ENCODE data around the gene SHC2. TPM values are rescaled to one million over a fixed set of nuclear protein-coding genes. Genes with fewer than 3 reads are reported as not detected.
"Not testable (repeated sequence)": the region's sequence is repeated elsewhere in the genome, so short reads cannot be mapped to it uniquely, and the experiment has no call there.

The SHC2 gene
- total RNA-seq, 3 donors from 2014 or later = 8.3 to 40.6 (median 21.8) TPM

GRCh38 chr19:412356-413355, 48.2 kb downstream of the SHC2 start:
- H3K27ac ChIP-seq = no peak overlapping the region

DNA sequence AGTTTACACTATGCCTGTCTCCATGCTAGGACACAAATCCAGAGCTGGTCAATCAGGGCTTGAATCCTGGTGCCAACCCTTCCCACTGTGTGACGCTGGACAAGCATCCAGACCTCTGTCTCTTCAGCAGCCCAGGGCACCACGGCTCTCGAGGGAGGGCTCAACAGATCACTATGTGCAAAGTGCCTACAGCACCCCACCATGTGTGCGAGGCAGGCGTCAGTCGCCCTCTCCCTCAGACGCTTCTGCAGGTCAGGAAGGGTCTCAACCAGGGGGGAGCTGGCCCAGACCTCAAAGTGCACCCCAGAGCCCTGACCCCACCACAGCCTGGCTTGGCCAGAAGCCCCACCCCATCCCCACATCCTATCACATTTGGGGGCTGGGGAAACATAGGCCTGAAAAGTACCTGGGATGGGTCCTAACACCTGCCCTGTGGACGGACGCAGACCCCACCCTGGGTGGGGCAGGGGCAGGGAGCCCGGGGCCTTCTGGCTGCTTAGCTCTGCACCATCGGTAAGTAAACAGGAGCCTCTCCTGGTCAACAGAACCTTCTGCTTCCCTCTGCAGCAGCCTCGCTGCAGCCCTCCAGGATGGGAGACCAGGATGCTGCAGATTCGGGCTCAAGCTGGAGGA, 49.0 kb downstream of the SHC2 start:
- H3K4me1 ChIP-seq = peaks cover 0 to 6% of the 10 kb centered on the region in 2 donors
- no peak for TF ChIP-seq POLR2AphosphoS5 (IDR thresholded peaks at IDR 0.05)
- no peak for TF ChIP-seq POLR2A (IDR thresholded peaks at IDR 0.05)
- no peak for TF ChIP-seq CTCF (IDR thresholded peaks at IDR 0.05)

More at GRCh38 chr19:412356-413355, 48.2 kb downstream of the SHC2 start:
- no peaks in the 10 kb centered on the region for H3K9me3 ChIP-seq
- H3K27me3 ChIP-seq = peaks cover 7 to 45% of the 10 kb centered on the region in 2 donors
- H3K4me1 ChIP-seq = peaks cover 0 to 6% of the 10 kb centered on the region in 2 donors
- no peak overlapping the region for H3K4me3 ChIP-seq
- DNase-seq (ENCODE audit: low spot score in 2 of 2) = no peak
- no peaks in the 10 kb centered on the region for H3K36me3 ChIP-seq
- TF ChIP-seq POLR2AphosphoS5 (IDR thresholded peaks at IDR 0.05) (no peak), POLR2A (IDR thresholded peaks at IDR 0.05) (no peak), CTCF (IDR thresholded peaks at IDR 0.05) (no peak)
- intact Hi-C loops (cut with DNase I; ENCODE audit: low total_unique reads) = no loop called here

DNA sequence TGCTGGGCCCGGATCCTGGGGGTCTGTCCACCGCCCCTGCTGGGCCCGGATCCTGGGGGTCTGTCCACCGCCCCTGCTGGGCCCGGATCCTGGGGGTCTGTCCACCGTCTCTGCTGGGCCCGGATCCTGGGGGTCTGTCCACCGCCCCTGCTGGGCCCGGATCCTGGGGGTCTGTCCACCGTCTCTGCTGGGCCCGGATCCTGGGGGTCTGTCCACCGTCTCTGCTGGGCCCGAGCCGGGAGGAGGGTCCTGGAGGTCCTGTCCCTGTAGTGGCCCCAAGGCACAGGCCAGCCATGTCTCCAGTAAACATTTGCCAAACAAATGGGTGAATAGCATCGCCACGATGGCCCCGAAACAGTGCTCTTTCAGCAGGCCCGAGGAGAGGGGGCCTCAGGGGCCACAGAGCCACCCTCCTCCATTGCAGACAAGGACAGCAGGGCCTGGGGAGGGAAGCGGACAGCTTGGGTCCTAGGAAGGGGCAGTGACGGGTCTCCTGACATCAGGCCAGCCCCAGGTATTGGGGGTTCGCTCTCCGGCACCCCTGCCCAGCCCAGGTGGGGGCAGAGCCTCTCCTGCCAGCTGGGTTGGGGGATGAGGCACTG, 49.6 kb downstream of the SHC2 start:
- DNase-seq (ENCODE audit: low spot score in 2 of 2); H3K9me3 ChIP-seq; H3K4me3 ChIP-seq; H3K27ac ChIP-seq; H3K36me3 ChIP-seq; intact Hi-C loops (cut with DNase I; ENCODE audit: low total_unique reads); H3K4me1 ChIP-seq: not testable (repeated sequence)
- peaks cover 12 to 59% of the 10 kb centered on the region in 2 donors for H3K27me3 ChIP-seq

More for the DNA sequence above, 49.0 kb downstream of the SHC2 start:
- H3K36me3 ChIP-seq = no peaks in the 10 kb centered on the region
- peaks cover 12 to 53% of the 10 kb centered on the region in 2 donors for H3K27me3 ChIP-seq
- H3K27ac ChIP-seq = no peak overlapping the region
- no peak for DNase-seq (ENCODE audit: low spot score in 2 of 2)
- intact Hi-C loops (cut with DNase I; ENCODE audit: low total_unique reads) = no loop called here
- no peaks in the 10 kb centered on the region for H3K9me3 ChIP-seq
- H3K4me3 ChIP-seq = no peak overlapping the region

DNA sequence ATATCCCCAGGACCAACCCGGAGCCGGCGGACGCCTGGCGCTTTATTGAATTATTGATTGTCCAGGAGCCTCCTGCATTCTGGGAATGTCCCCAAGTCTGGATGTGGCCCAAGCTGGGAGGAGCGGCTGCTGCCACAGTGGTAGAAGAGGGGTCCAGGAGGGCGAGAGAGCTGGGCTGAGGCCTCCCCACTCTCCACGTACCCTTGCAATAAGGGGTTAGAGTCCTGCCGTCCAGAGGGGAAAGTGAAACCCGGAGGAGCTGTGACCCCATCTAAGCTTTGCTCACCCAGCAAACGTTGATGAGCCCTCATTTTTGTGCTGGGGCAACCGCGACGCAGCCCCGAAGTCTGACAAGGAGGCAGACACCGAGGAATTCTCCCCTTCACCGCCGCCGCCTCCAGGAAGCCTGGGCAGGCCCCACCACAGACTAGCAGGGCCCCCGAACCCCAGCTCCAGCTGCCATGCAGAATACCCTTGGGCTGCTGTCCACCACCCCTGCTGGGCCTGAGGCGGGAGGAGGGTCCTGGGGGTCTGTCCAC, 50.5 kb downstream of the SHC2 start:
- Histone ChIP-seq H3K4me3 (peak overlapping the region in 1 of 3 donors; percentile 70), H3K36me3 (no peaks in the 10 kb centered on the region), H3K27me3 (peaks cover 12 to 68% of the 10 kb centered on the region in 2 donors), H3K4me1 (peaks cover 0 to 6% of the 10 kb centered on the region in 2 donors), H3K27ac (no peak overlapping the region), H3K9me3 (no peaks in the 10 kb centered on the region)
- TF ChIP-seq POLR2A (IDR thresholded peaks at IDR 0.05) (no peak), POLR2AphosphoS5 (IDR thresholded peaks at IDR 0.05) (no peak), CTCF (IDR thresholded peaks at IDR 0.05) (no peak)
- DNase-seq (ENCODE audit: low spot score in 2 of 2) = peak in 1 of 2 donors; percentile 40
- intact Hi-C loops (cut with DNase I; ENCODE audit: low total_unique reads) = no loop called here

DNA sequence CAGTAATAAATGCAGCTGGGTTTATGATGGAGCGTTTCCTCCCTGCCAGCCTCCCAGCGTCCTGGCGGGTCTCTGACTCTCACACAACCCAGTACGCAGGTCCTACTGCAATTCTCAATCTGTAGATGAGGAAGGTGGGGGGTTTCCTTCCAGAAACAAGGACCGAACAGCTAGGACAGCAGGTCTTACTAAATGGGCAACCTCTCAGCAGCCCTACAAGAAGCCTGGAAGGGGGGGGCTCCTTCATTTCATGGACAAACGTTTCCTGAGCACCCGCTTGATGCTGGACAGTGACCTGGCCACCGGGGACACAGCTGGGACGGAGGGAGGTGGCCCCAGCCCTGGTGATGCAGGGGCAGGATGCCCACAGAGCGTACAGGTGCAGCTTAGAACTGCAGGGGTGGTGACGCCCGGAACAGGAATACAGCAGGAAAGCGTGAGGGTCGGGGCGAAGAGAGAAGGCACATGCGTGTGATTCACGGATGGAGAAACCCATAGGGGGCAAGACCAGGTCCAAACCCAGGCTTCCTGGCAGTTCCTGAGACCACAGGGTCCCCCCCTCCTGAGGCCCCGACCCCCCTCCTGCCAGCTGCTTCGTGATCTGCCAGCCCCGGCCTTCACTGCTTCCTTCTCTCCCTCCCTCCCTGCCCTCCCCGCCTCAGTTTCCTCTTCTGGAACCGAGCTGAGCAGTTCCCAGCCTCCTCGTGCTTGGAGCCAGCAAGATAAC, 51.2 kb downstream of the SHC2 start:
- peaks cover 12 to 68% of the 10 kb centered on the region in 2 donors for H3K27me3 ChIP-seq
- no peak for TF ChIP-seq POLR2AphosphoS5 (IDR thresholded peaks at IDR 0.05)
- TF ChIP-seq POLR2A (IDR thresholded peaks at IDR 0.05) = no peak
- TF ChIP-seq CTCF (IDR thresholded peaks at IDR 0.05) = no peak
- peak in 1 of 2 donors; percentile 43 for DNase-seq (ENCODE audit: low spot score in 2 of 2)

More for the DNA sequence above, 51.2 kb downstream of the SHC2 start:
- no peak overlapping the region for H3K27ac ChIP-seq
- H3K4me3 ChIP-seq = peak overlapping the region; percentile 41 to 70 (median 49)
- no peaks in the 10 kb centered on the region for H3K36me3 ChIP-seq
- intact Hi-C loops (cut with DNase I; ENCODE audit: low total_unique reads) = loop anchor here (1.0 kb wide), 1 partner anchor 85 kb away; no protein-coding TSS in a partner anchor
- H3K9me3 ChIP-seq = no peaks in the 10 kb centered on the region
- peaks cover 0 to 6% of the 10 kb centered on the region in 2 donors for H3K4me1 ChIP-seq
